ENCODE results near the gene SPACA1. TPM values are rescaled to one million over a fixed set of nuclear protein-coding genes. Genes with fewer than 3 reads are reported as not detected.

SPACA1 gene
- total and polyA plus RNA-seq, 2 of the 8 experiments (the other 6 are each of a cell fraction or from before 2014, with no cell fraction given) = not detected

DNA sequence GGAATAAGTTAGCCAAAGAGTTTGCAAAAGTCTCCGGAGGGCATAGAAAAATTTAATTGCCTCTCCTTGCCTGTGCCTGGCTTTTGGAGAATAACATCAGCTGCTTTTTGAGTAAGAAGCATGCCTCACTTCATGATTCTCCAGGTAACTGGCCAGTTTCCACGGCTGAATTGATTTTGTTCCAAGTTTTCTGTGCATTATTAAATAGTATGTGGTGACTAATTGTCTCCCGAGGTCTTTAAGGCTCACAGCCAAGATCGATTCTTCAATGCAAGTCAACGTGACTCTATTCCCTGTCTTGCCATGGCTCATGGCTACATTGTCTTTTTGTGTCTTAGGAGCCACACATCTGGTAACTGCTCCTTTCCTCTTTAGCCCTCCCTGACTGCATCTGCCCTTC lies 64.3 kb downstream of the SPACA1 start:
- DNase-seq (ENCODE audit: low read depth in 1 of 2, low spot score in 2 of 2) (no peak), FAIRE-seq (no peak)
- Histone ChIP-seq H3K56ac (replicated peaks; ENCODE audit: insufficient read length, low read depth, low read length) (no peak overlapping the region), H3K23ac (ENCODE audit: insufficient read length) (no peak overlapping the region), H3K27me3 (replicated peaks in 1 of 4; ENCODE audit: control insufficient read depth in 3 of 4, extremely low read depth in 1 of 4, insufficient read depth in 3 of 4, low read length in 3 of 4) (no peaks in the 10 kb centered on the region), H3K9me3 (ENCODE audit: insufficient read depth in 2 of 2, low read depth in 1 of 2, low read length in 1 of 2) (no peaks in the 10 kb centered on the region), H3K36me3 (ENCODE audit: control insufficient read depth in 2 of 4, insufficient read depth in 4 of 4, low read length in 3 of 4) (no peaks in the 10 kb centered on the region), H3K4me3 (ENCODE audit: extremely low read depth in 1 of 4, insufficient read depth in 2 of 4, low read depth in 3 of 4, low read length in 4 of 4) (no peak overlapping the region), H4K8ac (ENCODE audit: extremely low read depth, insufficient read depth, low read length) (no peak overlapping the region), H2AK5ac (ENCODE audit: low read depth, low read length) (no peak overlapping the region), H3K14ac (ENCODE audit: insufficient read length) (no peak overlapping the region), H3K4me2 (ENCODE audit: insufficient read depth in 1 of 2, low read depth in 2 of 2, low read length in 2 of 2) (no peak overlapping the region), H2BK5ac (ENCODE audit: low read depth, low read length) (no peak overlapping the region), H3K79me2 (ENCODE audit: control insufficient read depth in 1 of 2, insufficient read depth in 2 of 2, low read length in 2 of 2) (no peaks in the 10 kb centered on the region), H3K23me2 (ENCODE audit: low read depth, low read length) (no peaks in the 10 kb centered on the region), H2BK20ac (ENCODE audit: low read length) (no peak overlapping the region), H2BK15ac (ENCODE audit: low read length) (no peak overlapping the region), H3K18ac (ENCODE audit: extremely low read depth, low read length) (no peak overlapping the region), H2AFZ (ENCODE audit: low read length) (no peak overlapping the region), H4K91ac (replicated peaks; ENCODE audit: insufficient read length, low read length) (no peak overlapping the region), H2BK120ac (replicated peaks; ENCODE audit: low read depth, low read length) (no peak overlapping the region), H4K5ac (ENCODE audit: insufficient read length, low read depth, low read length) (no peak overlapping the region), H3K79me1 (ENCODE audit: low read depth, low read length) (no peaks in the 10 kb centered on the region), H3K9ac (replicated peaks in 1 of 4; ENCODE audit: extremely low read depth in 1 of 4, low read depth in 3 of 4, low read length in 3 of 4) (no peak overlapping the region), H4K20me1 (replicated peaks in 1 of 2; ENCODE audit: control insufficient read depth in 1 of 2, insufficient read depth in 2 of 2, low read length in 2 of 2) (no peaks in the 10 kb centered on the region), H3K27ac (ENCODE audit: low read depth, low read length) (no peak overlapping the region), H3K4ac (replicated peaks; ENCODE audit: insufficient read length, low read depth, low read length) (no peak overlapping the region), H3K4me1 (replicated peaks in 1 of 4; ENCODE audit: control insufficient read depth in 3 of 4, insufficient read depth in 4 of 4, low read length in 3 of 4) (no peaks in the 10 kb centered on the region), H2BK12ac (ENCODE audit: low read depth, low read length) (no peak overlapping the region)
- TF ChIP-seq RXRA (IDR thresholded peaks at IDR 0.05; ENCODE audit: insufficient read depth, low read depth, low read length) (no peak), GTF2F1 (IDR thresholded peaks at IDR 0.05; ENCODE audit: borderline replicate concordance, low read depth, low read length) (no peak), TAF7 (optimal IDR thresholded peaks at IDR 0.05; ENCODE audit: borderline replicate concordance, low read depth, low read length) (no peak), ASH2L (IDR thresholded peaks at IDR 0.05; ENCODE audit: low read length) (no peak), EZH2 (IDR thresholded peaks at IDR 0.05; ENCODE audit: low read depth, low read length, severe bottlenecking) (no peak), TEAD4 (IDR thresholded peaks at IDR 0.05; ENCODE audit: low read depth, low read length) (no peak)
- POLR2A ChIA-PET (ENCODE audit: partially characterized antibody) = no interaction called here
- CTCF ChIA-PET (ENCODE audit: partially characterized antibody) = no interaction called here
- WGBS, 2 experiments (ENCODE audit: extremely low coverage in 1 of 2, insufficient coverage in 1 of 2, insufficient read length in 1 of 2, insufficient replicate concordance in 2 of 2, low coverage in 1 of 2, low lambda C conversion rate in 2 of 2, missing lambda C conversion rate in 1 of 2) = 91% methylated on average over 5 of the region's 5 CpGs; no CpG with 5 or more reads in 1 of the 2 experiments

Measured in H1 (cell line).